OCI-LY3 (cell line): Measurements from ENCODE around the gene ABCC5.

Experiments used
- H2AFZ ChIP-seq: fragments of 200-600, 300-600 bp; shearing (Covaris generic); 2 replicates; pipeline ENCODE4 v1.6.0; 2014; ENCODE audit warnings: antibody characterized with exemption, low read depth, low read length
- H3K27ac ChIP-seq: fragments of 200-600, 300-600 bp; sonication (generic); 2 replicates; pipeline ENCODE4 v1.5.1; 2014; ENCODE audit warnings: mild to moderate bottlenecking, low read length, moderate library complexity, mixed read lengths
- H3K27me3 ChIP-seq: fragments of 200-600, 300-600 bp; sonication (generic); 2 replicates; pipeline ENCODE4 v1.6.1; 2014; ENCODE audit warnings: low read depth, low read length, mixed read lengths
- H3K36me3 ChIP-seq: fragments of 200-600, 300-600 bp; sonication (generic); replicated peaks from 2 replicates; pipeline ENCODE3; 2014; ENCODE audit warnings: low read depth, low read length, mixed read lengths
- H3K4me1 ChIP-seq: fragments of 300-600, 200-600 bp; sonication (generic); 2 replicates; pipeline ENCODE4 v1.6.1; 2014; ENCODE audit warnings: low read length, mixed read lengths
- H3K4me2 ChIP-seq: fragments of 200-600, 300-600 bp; sonication (generic); 2 replicates; pipeline ENCODE4 v1.6.1; 2014; ENCODE audit warnings: low read length, mixed read lengths
- H3K4me3 ChIP-seq: fragments of 300-600, 200-600 bp; sonication (generic); 2 replicates; pipeline ENCODE4 v1.5.1; 2014; ENCODE audit warnings: antibody characterized with exemption, mild to moderate bottlenecking, low read length, moderate library complexity
- H3K79me2 ChIP-seq: fragments of 300-600, 200-600 bp; shearing (Covaris generic); 2 replicates; pipeline ENCODE4 v1.6.1; 2014; ENCODE audit warnings: mild to moderate bottlenecking, low read length, mixed read lengths
- H3K9ac ChIP-seq: fragments of 300-600, 200-600 bp; shearing (Covaris generic); 2 replicates; pipeline ENCODE4 v1.6.0; 2014; ENCODE audit warnings: mild to moderate bottlenecking, low read length, moderate library complexity
- H3K9me3 ChIP-seq: fragments of 200-600, 300-600 bp; shearing (Covaris generic); 2 replicates; pipeline ENCODE4 v1.6.1; 2014; ENCODE audit warnings: low read length, mixed read lengths; ENCODE audit not compliant: insufficient read depth
- H4K20me1 ChIP-seq: fragments of 200-600, 300-600 bp; sonication (generic); 2 replicates; pipeline ENCODE4 v1.6.1; 2016; ENCODE audit warnings: low read length, mixed read lengths; ENCODE audit not compliant: insufficient read depth
- EZH2phosphoT487 ChIP-seq: fragments of 200-600 bp; shearing (Covaris generic); IDR thresholded peaks from 2 replicates; pipeline ENCODE4 v1.6.1; 2018; ENCODE audit warnings: antibody characterized with exemption, mixed run types, low read depth
- TF ChIP-seq, protein P1 (sequence below): fragments of 200-600, 300-600 bp; sonication (generic); IDR thresholded peaks from 2 replicates; pipeline ENCODE4 v1.5.1; 2014; ENCODE audit warnings: antibody characterized with exemption, low read length, low read depth

ABCC5 gene

DNA sequence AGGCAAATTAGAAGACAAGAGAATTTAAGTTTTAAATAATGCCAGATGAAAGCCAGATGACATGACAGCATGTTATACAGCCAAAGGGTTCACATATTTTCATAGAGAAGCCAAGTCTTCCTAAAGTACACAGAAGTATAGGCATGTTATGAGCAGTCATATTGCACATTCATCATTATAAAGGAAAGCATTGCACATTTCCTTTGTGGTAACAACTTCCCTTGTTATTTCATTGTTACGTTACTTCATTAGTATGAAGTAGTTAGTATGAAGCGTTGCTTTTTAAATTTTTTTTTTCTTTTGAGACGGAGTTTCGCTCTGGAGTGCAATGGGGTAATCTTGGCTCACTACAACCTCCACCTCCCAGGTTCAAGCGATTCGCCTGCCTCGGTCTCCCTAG lies 4.6 kb upstream of the ABCC5 start:
- H3K27me3 ChIP-seq = peaks cover 10% of the 10 kb centered on the region
- no peaks in the 10 kb centered on the region for H3K9me3 ChIP-seq
- no peak overlapping the region for H3K27ac ChIP-seq
- H3K4me3 ChIP-seq = no peak overlapping the region
- H3K36me3 ChIP-seq = no peaks in the 10 kb centered on the region
- no peak for TF ChIP-seq EZH2phosphoT487
- TF ChIP-seq, protein P1, sequence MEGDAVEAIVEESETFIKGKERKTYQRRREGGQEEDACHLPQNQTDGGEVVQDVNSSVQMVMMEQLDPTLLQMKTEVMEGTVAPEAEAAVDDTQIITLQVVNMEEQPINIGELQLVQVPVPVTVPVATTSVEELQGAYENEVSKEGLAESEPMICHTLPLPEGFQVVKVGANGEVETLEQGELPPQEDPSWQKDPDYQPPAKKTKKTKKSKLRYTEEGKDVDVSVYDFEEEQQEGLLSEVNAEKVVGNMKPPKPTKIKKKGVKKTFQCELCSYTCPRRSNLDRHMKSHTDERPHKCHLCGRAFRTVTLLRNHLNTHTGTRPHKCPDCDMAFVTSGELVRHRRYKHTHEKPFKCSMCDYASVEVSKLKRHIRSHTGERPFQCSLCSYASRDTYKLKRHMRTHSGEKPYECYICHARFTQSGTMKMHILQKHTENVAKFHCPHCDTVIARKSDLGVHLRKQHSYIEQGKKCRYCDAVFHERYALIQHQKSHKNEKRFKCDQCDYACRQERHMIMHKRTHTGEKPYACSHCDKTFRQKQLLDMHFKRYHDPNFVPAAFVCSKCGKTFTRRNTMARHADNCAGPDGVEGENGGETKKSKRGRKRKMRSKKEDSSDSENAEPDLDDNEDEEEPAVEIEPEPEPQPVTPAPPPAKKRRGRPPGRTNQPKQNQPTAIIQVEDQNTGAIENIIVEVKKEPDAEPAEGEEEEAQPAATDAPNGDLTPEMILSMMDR = no peak
- no peaks in the 10 kb centered on the region for H4K20me1 ChIP-seq
- H3K79me2 ChIP-seq = no peaks in the 10 kb centered on the region
- H3K4me1 ChIP-seq = peaks cover 4% of the 10 kb centered on the region; the same call in 1 of the 2 replicates
- H3K4me2 ChIP-seq = no peak overlapping the region
- no peak overlapping the region for H3K9ac ChIP-seq
- H2AFZ ChIP-seq = no peak overlapping the region

DNA sequence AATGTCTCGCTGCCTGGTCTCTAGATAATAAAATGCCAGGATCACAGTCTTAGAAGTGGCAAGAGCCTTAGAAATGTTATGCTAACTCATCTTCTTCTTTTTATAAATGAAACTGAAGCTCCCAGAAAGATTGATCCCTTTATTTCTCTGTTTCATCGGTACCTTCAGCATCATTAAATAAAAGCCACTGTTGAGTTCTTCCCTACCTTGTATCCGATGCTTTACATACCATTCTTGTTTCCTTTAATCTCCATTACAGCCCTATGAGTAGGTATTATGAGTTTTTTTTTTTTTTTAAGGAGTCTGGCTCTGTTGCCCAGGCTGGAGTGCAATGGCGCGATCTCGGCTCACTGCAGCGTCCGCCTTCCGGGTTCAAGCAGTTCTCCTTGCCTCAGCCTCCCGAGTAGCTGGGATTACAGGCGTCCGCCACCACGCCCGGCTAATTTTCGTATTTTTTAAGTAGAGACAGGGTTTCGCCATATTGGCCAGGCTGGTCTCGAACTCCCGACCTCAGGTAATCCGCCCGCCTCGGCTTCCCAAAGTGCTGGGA lies 815 bp upstream of the ABCC5 start:
- Histone ChIP-seq H2AFZ (peak overlapping the region; percentile 99), H3K9me3 (no peaks in the 10 kb centered on the region), H3K9ac (peak overlapping the region; percentile 66), H3K27ac (no peak overlapping the region), H4K20me1 (no peaks in the 10 kb centered on the region), H3K27me3 (peaks cover 9% of the 10 kb centered on the region), H3K4me1 (peaks cover 10% of the 10 kb centered on the region; the same call in 1 of the 2 replicates), H3K36me3 (no peaks in the 10 kb centered on the region), H3K4me3 (peak overlapping the region; percentile 88), H3K4me2 (peak overlapping the region; percentile 95), H3K79me2 (no peaks in the 10 kb centered on the region)
- TF ChIP-seq EZH2phosphoT487 = no peak
- TF ChIP-seq, protein P1 = no peak

DNA sequence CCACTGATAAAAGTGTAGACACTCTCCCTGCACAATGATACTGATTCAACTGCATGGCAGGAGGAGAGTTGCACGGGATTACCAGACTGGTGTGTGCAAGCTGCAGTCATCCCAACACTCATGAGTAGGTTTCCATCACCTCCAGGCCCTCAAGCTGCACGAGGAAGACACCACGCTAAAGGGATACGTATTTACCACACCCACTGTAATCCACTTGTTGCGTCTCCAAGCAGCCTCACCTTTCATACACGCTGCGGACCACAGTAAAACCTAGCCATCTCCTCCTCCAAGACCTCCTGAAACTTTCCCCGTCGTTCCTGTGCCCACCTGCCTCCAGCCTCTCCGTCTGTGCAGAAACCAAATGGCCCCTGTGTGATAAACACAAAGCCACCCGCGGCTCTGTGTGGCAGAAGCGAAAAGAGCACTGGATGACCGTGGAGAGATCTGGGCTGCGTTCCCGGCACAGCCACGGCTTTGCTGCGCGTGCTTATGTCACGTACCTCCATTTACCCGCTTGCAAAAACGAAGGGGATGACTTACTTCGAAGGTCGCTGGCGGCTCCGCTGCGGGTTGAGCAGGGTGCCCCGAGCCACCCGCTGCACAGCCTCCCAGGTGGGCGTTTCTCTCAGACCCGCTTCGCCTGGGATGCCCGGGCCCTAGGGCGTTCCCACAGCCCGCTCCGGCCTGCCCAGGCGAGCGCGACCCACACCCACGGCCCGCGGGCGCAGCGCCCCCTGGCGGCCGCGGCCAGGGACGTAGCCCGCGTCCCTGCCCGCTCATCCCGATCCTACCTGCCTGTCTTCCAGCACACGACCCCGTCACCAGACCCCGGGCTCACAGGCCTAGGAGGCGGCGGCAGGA lies 643 bp downstream of the ABCC5 start:
- H3K4me3 ChIP-seq = peak overlapping the region; percentile 88
- no peaks in the 10 kb centered on the region for H4K20me1 ChIP-seq
- H3K9me3 ChIP-seq = no peaks in the 10 kb centered on the region
- H3K27ac ChIP-seq = no peak overlapping the region
- peak overlapping the region; percentile 95 for H3K4me2 ChIP-seq
- no peaks in the 10 kb centered on the region for H3K36me3 ChIP-seq
- H3K9ac ChIP-seq = peak overlapping the region; percentile 66
- TF ChIP-seq, protein P1 = peak; percentile 93
- TF ChIP-seq EZH2phosphoT487 = no peak
- peak overlapping the region; percentile 91 for H2AFZ ChIP-seq
- no peaks in the 10 kb centered on the region for H3K79me2 ChIP-seq
- H3K4me1 ChIP-seq = peaks cover 10% of the 10 kb centered on the region; the same call in 1 of the 2 replicates
- H3K27me3 ChIP-seq = peaks cover 5% of the 10 kb centered on the region

DNA sequence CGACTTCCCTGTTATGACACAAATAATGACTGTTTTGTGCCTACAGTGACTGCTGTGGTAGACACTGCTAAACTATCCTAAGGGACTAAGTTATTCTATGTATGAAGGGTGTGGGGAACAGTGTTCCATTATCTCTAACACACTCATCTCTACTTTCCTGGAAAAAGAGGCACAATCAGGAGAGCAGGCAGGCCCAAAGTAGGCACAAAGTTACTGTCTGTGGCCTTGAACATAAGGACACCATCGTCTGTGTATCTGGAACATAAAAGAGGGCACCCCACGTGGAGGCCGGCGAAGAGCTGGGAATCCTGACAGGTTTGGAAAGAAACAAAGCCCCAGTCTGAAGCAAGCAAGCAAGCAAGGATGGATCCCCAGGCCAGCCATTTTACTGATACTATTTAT lies 1.5 kb downstream of the ABCC5 start:
- TF ChIP-seq, protein P1 = no peak
- no peak for TF ChIP-seq EZH2phosphoT487
- no peak overlapping the region for H3K4me2 ChIP-seq
- H3K9ac ChIP-seq = no peak overlapping the region

More for the DNA sequence above, 1.5 kb downstream of the ABCC5 start:
- H4K20me1 ChIP-seq = no peaks in the 10 kb centered on the region
- H3K79me2 ChIP-seq = no peaks in the 10 kb centered on the region
- no peaks in the 10 kb centered on the region for H3K36me3 ChIP-seq
- H3K27ac ChIP-seq = no peak overlapping the region
- peaks cover 10% of the 10 kb centered on the region; the same call in 1 of the 2 replicates for H3K4me1 ChIP-seq
- H2AFZ ChIP-seq = no peak overlapping the region
- peaks cover 5% of the 10 kb centered on the region for H3K27me3 ChIP-seq
- H3K9me3 ChIP-seq = no peaks in the 10 kb centered on the region
- no peak overlapping the region for H3K4me3 ChIP-seq
